Stimulated activated memory B cell treated with anti-CD40 and anti-IgM and Interleukin-4, amounts not matched to agents 10 μg/mL and 1 μg/mL and 100 μg/mL, for 72 hours (primary cell): ENCODE measurements around the gene GATA5.

ENCODE experiments used
- ATAC-seq: fragments of 150-1000 bp; cut with Tn5 transposase; 2 replicates; pipeline ENCODE4 v1.10.0; 2021
- H3K27ac Mint-ChIP-seq: one replicate; pipeline ENCODE4 v1.8.0; 2022; ENCODE audit warnings: mild to moderate bottlenecking, mixed read lengths
- H3K27me3 Mint-ChIP-seq: one replicate; pipeline ENCODE4 v1.8.0; 2022; ENCODE audit warnings: mixed read lengths
- H3K36me3 Mint-ChIP-seq: one replicate; pipeline ENCODE4 v1.8.0; 2022; ENCODE audit warnings: mixed read lengths
- H3K4me1 Mint-ChIP-seq: one replicate; pipeline ENCODE4 v1.8.0; 2022; ENCODE audit warnings: mixed read lengths
- H3K4me3 Mint-ChIP-seq: one replicate; pipeline ENCODE4 v1.8.0; 2022; ENCODE audit warnings: mild to moderate bottlenecking, moderate library complexity, mixed read lengths
- H3K9me3 Mint-ChIP-seq: one replicate; pipeline ENCODE4 v1.8.0; 2022; ENCODE audit warnings: mixed read lengths

The GATA5 gene

GRCh38 chr20:62508641-62509051, 32.9 kb upstream of the GATA5 start:
- Mint-ChIP-seq H3K4me1 (peaks cover 8% of the 10 kb centered on the region), H3K27ac (no peak overlapping the region), H3K4me3 (no peak overlapping the region), H3K36me3 (peaks cover 6% of the 10 kb centered on the region), H3K9me3 (peaks cover 7% of the 10 kb centered on the region), H3K27me3 (peaks cover 12% of the 10 kb centered on the region)
- ATAC-seq: no peak

GRCh38 chr20:62507991-62508640, 32.3 kb upstream of the GATA5 start:
- Mint-ChIP-seq H3K4me3 (no peak overlapping the region), H3K4me1 (peaks cover 3% of the 10 kb centered on the region), H3K27me3 (peaks cover 6% of the 10 kb centered on the region), H3K36me3 (peaks cover 6% of the 10 kb centered on the region), H3K9me3 (peaks cover 7% of the 10 kb centered on the region), H3K27ac (no peak overlapping the region)
- no peak for ATAC-seq

GRCh38 chr20:62507323-62507722, 31.5 kb upstream of the GATA5 start:
- Mint-ChIP-seq H3K27me3 (no peaks in the 10 kb centered on the region), H3K27ac (no peak overlapping the region), H3K4me3 (no peak overlapping the region)

GRCh38 chr20:62506791-62507190, 31.0 kb upstream of the GATA5 start:
- Mint-ChIP-seq H3K4me3 (no peak overlapping the region), H3K9me3 (peaks cover 7% of the 10 kb centered on the region), H3K27ac (no peak overlapping the region), H3K36me3 (peaks cover 6% of the 10 kb centered on the region), H3K27me3 (no peaks in the 10 kb centered on the region), H3K4me1 (peaks cover 13% of the 10 kb centered on the region)
- no peak for ATAC-seq

More at GRCh38 chr20:62507323-62507722, 31.5 kb upstream of the GATA5 start:
- peaks cover 7% of the 10 kb centered on the region for H3K4me1 Mint-ChIP-seq
- ATAC-seq: no peak
- H3K9me3 Mint-ChIP-seq: peaks cover 7% of the 10 kb centered on the region
- H3K36me3 Mint-ChIP-seq: peaks cover 6% of the 10 kb centered on the region

- H3K27ac Mint-ChIP-seq: no peak overlapping the region
- peaks cover 20% of the 10 kb centered on the region for H3K4me1 Mint-ChIP-seq
- H3K4me3 Mint-ChIP-seq: no peak overlapping the region
- no peaks in the 10 kb centered on the region for H3K27me3 Mint-ChIP-seq
- H3K36me3 Mint-ChIP-seq: peaks cover 6% of the 10 kb centered on the region
- ATAC-seq: no peak
- H3K9me3 Mint-ChIP-seq: peaks cover 7% of the 10 kb centered on the region
Observed at GRCh38 chr20:62506087-62506486, 30.3 kb upstream of the GATA5 start.

- H3K27ac Mint-ChIP-seq: no peak overlapping the region
- peaks cover 26% of the 10 kb centered on the region for H3K4me1 Mint-ChIP-seq
- no peaks in the 10 kb centered on the region for H3K27me3 Mint-ChIP-seq
- H3K36me3 Mint-ChIP-seq: peaks cover 6% of the 10 kb centered on the region
- H3K4me3 Mint-ChIP-seq: no peak overlapping the region
- peaks cover 7% of the 10 kb centered on the region for H3K9me3 Mint-ChIP-seq
- ATAC-seq: no peak
Observed at GRCh38 chr20:62505337-62506045, 29.7 kb upstream of the GATA5 start.

- Mint-ChIP-seq H3K9me3 (peaks cover 7% of the 10 kb centered on the region), H3K27me3 (no peaks in the 10 kb centered on the region)
Observed at GRCh38 chr20:62504323-62504722, 28.5 kb upstream of the GATA5 start.

GRCh38 chr20:62503401-62504178, 27.8 kb upstream of the GATA5 start:
- no peak for ATAC-seq
- H3K27ac Mint-ChIP-seq: peak overlapping the region; percentile 42
- no peak overlapping the region for H3K4me3 Mint-ChIP-seq
- no peaks in the 10 kb centered on the region for H3K27me3 Mint-ChIP-seq
- peaks cover 34% of the 10 kb centered on the region for H3K4me1 Mint-ChIP-seq
- H3K36me3 Mint-ChIP-seq: peaks cover 6% of the 10 kb centered on the region
- peaks cover 7% of the 10 kb centered on the region for H3K9me3 Mint-ChIP-seq

More at GRCh38 chr20:62504323-62504722, 28.5 kb upstream of the GATA5 start:
- no peak overlapping the region for H3K4me3 Mint-ChIP-seq
- no peak overlapping the region for H3K27ac Mint-ChIP-seq
- no peak for ATAC-seq
- H3K4me1 Mint-ChIP-seq: peaks cover 34% of the 10 kb centered on the region
- H3K36me3 Mint-ChIP-seq: peaks cover 6% of the 10 kb centered on the region

GRCh38 chr20:62502496-62503095, 26.8 kb upstream of the GATA5 start:
- ATAC-seq: no peak
- Mint-ChIP-seq H3K4me3 (peak overlapping the region; percentile 24), H3K36me3 (peaks cover 6% of the 10 kb centered on the region)

GRCh38 chr20:62501801-62502495, 26.2 kb upstream of the GATA5 start:
- Mint-ChIP-seq H3K36me3 (peaks cover 6% of the 10 kb centered on the region), H3K27me3 (peaks cover 5% of the 10 kb centered on the region)
- ATAC-seq: peak; percentile 88

More at GRCh38 chr20:62502496-62503095, 26.8 kb upstream of the GATA5 start:
- Mint-ChIP-seq H3K27ac (peak overlapping the region; percentile 42), H3K9me3 (peaks cover 7% of the 10 kb centered on the region), H3K4me1 (peaks cover 34% of the 10 kb centered on the region), H3K27me3 (no peaks in the 10 kb centered on the region)

GRCh38 chr20:62500237-62500864, 24.6 kb upstream of the GATA5 start:
- Mint-ChIP-seq H3K4me1 (peaks cover 44% of the 10 kb centered on the region), H3K27me3 (peaks cover 13% of the 10 kb centered on the region), H3K36me3 (peaks cover 6% of the 10 kb centered on the region), H3K27ac (peak overlapping the region; percentile 42), H3K4me3 (no peak overlapping the region), H3K9me3 (peaks cover 7% of the 10 kb centered on the region)
- ATAC-seq: peak; percentile 53

More at GRCh38 chr20:62501801-62502495, 26.2 kb upstream of the GATA5 start:
- Mint-ChIP-seq H3K27ac (peak overlapping the region; percentile 42), H3K9me3 (peaks cover 7% of the 10 kb centered on the region), H3K4me1 (peaks cover 38% of the 10 kb centered on the region), H3K4me3 (no peak overlapping the region)

- no peak for ATAC-seq
- Mint-ChIP-seq H3K4me3 (no peak overlapping the region), H3K4me1 (peaks cover 45% of the 10 kb centered on the region), H3K27ac (peak overlapping the region; percentile 42), H3K9me3 (peaks cover 7% of the 10 kb centered on the region), H3K36me3 (peaks cover 6% of the 10 kb centered on the region), H3K27me3 (peaks cover 13% of the 10 kb centered on the region)
Observed at GRCh38 chr20:62499758-62500236, 24.0 kb upstream of the GATA5 start.

- Mint-ChIP-seq H3K27ac (no peak overlapping the region), H3K4me3 (no peak overlapping the region), H3K9me3 (no peaks in the 10 kb centered on the region), H3K27me3 (peaks cover 13% of the 10 kb centered on the region), H3K4me1 (peaks cover 53% of the 10 kb centered on the region), H3K36me3 (no peaks in the 10 kb centered on the region)
- no peak for ATAC-seq
Observed at GRCh38 chr20:62498874-62499273, 23.1 kb upstream of the GATA5 start.
